HUES48 (cell line): ENCODE measurements around the gene FSTL1.

ENCODE experiments used
- H3K27ac ChIP-seq: one replicate; pipeline ENCODE4 v1.7.0; 2013; ENCODE audit warnings: low read depth, low read length, inconsistent platforms
- H3K27me3 ChIP-seq: 2 replicates; pipeline ENCODE4 v1.6.1; 2013; ENCODE audit warnings: mild to moderate bottlenecking, low read length; ENCODE audit not compliant: control insufficient read depth, insufficient read depth
- H3K36me3 ChIP-seq: 2 replicates; pipeline ENCODE4 v1.6.1; 2013; ENCODE audit warnings: low read length; ENCODE audit not compliant: control insufficient read depth, insufficient read depth
- H3K4me1 ChIP-seq: 2 replicates; pipeline ENCODE4 v1.6.1; 2013; ENCODE audit warnings: mild to moderate bottlenecking, low read length; ENCODE audit not compliant: control insufficient read depth, insufficient read depth
- H3K4me3 ChIP-seq: 2 replicates; pipeline ENCODE4 v1.5.1; 2013; ENCODE audit warnings: mild to moderate bottlenecking, low read depth, low read length
- H3K9ac ChIP-seq: 2 replicates; pipeline ENCODE4 v1.6.1; 2013; ENCODE audit warnings: mild to moderate bottlenecking, low read depth, low read length, moderate library complexity
- H3K9me3 ChIP-seq: 2 replicates; pipeline ENCODE4 v1.6.1; 2013; ENCODE audit warnings: low read length; ENCODE audit not compliant: control insufficient read depth, insufficient read depth

The FSTL1 gene

DNA sequence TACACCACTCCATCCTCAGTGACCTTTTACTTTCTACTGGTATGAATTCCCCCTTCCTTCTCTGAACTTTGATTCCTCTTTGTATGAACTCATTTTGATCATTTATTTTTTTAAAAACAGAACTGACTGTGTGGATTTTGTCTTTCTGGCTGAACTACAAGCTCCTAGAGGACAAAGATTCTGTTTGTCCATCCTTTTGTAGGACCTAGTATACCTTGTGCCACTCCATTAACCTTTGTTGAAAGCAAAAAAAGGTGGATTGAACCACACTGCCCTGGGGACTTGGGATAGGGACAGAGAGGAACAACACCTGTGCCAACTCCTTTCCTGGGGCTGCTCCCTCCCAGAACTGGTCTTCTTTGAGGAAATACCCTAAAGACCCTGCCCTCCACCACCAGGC, 23.6 kb downstream of the FSTL1 start:
- Histone ChIP-seq H3K4me1 (peaks cover 18% of the 10 kb centered on the region), H3K4me3 (no peak overlapping the region), H3K36me3 (peaks cover 65% of the 10 kb centered on the region), H3K9ac (no peak overlapping the region), H3K9me3 (no peaks in the 10 kb centered on the region), H3K27me3 (no peaks in the 10 kb centered on the region), H3K27ac (no peak overlapping the region)

- Histone ChIP-seq H3K4me3 (no peak overlapping the region), H3K4me1 (peaks cover 22% of the 10 kb centered on the region), H3K9ac (no peak overlapping the region), H3K27ac (no peak overlapping the region), H3K27me3 (no peaks in the 10 kb centered on the region), H3K9me3 (no peaks in the 10 kb centered on the region), H3K36me3 (peaks cover 63% of the 10 kb centered on the region)
Measured at GRCh38 chr3:120425572-120426250, 25.1 kb downstream of the FSTL1 start.

DNA sequence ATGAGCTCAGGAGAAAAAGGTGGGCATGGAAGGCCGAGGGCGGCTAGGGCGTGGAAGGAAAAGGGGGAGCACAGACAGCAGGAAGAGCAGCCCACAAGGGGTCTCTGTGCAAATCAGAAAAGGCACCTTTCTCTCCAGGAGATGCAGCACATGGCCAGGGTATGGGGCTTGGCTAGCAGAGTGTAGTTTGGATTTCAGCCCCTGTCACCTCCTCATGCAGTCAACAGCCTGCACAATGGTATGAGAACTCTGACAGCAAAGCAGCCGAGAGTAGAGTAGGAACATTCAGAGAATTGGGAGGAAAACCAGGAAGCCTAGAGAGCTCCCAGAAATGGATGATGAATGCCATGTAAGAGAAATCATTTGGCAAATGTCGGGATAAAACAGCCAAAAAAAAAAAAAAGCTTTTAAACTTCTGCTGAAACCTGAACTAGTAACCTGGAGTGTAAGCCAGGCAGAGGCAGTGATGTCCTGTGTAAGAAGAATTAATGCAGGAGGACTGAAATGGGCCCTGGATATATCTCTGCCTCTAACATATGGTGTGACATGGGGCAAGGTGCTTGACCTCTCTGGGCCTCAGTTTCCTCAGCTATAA, 25.7 kb downstream of the FSTL1 start:
- Histone ChIP-seq H3K9ac (no peak overlapping the region), H3K27me3 (no peaks in the 10 kb centered on the region), H3K9me3 (no peaks in the 10 kb centered on the region), H3K4me3 (no peak overlapping the region), H3K27ac (no peak overlapping the region), H3K4me1 (peaks cover 22% of the 10 kb centered on the region), H3K36me3 (peaks cover 57% of the 10 kb centered on the region)

- Histone ChIP-seq H3K9me3 (no peaks in the 10 kb centered on the region), H3K36me3 (peaks cover 51% of the 10 kb centered on the region), H3K27ac (no peak overlapping the region), H3K4me1 (peaks cover 18% of the 10 kb centered on the region), H3K4me3 (no peak overlapping the region), H3K9ac (no peak overlapping the region), H3K27me3 (no peaks in the 10 kb centered on the region)
Measured at GRCh38 chr3:120424506-120424905, 26.3 kb downstream of the FSTL1 start.

DNA sequence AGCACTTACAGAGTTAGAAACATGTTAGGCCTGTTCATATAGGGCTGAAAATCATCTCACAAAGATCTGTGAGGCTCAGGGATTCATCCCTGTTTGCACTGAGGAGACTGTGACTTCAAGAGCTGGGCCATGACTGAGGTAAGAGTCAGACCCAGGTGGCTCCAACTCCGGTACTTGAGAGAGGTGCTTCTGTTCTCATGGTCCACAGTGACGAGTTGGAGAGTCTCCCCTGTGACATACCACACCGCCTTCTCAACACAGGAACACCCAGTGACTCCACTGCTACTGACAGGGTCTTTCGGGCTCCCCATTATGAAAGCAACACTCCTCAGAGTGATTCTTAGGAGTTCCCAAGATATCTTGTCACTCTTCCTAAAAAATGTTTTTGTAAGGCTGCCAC, 27.4 kb downstream of the FSTL1 start:
- H3K27me3 ChIP-seq, result no peaks in the 10 kb centered on the region
- H3K4me1 ChIP-seq, result peaks cover 19% of the 10 kb centered on the region
- H3K9me3 ChIP-seq, result no peaks in the 10 kb centered on the region
- H3K9ac ChIP-seq, result no peak overlapping the region
- H3K4me3 ChIP-seq, result no peak overlapping the region
- no peak overlapping the region for H3K27ac ChIP-seq
- peaks cover 42% of the 10 kb centered on the region for H3K36me3 ChIP-seq

DNA sequence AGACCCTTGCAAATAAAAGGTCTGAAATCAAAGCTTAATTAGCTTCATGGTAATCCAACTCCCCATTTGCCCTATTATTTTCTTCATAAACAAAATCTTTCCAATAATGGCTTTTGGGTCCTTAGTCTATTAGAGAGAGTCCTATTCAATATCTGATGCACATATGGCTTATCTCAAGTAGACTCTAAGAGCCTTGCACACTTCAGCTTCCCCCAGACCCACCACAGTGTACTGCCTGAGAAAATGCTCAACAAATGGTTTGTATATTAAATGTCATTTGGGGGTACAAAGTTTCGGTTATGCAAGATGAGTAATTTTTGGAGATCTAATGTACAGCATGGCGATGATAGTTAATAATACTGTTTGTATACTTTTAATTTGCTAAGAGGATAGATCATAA, 28.9 kb downstream of the FSTL1 start:
- Histone ChIP-seq H3K27me3 (no peaks in the 10 kb centered on the region), H3K4me1 (peaks cover 31% of the 10 kb centered on the region), H3K27ac (peak overlapping the region; percentile 71)

GRCh38 chr3:120420928-120421551, 29.8 kb downstream of the FSTL1 start:
- Histone ChIP-seq H3K27ac (peak overlapping the region; percentile 71), H3K9ac (no peak overlapping the region), H3K36me3 (peaks cover 29% of the 10 kb centered on the region), H3K4me3 (no peak overlapping the region), H3K4me1 (peaks cover 33% of the 10 kb centered on the region), H3K27me3 (no peaks in the 10 kb centered on the region), H3K9me3 (no peaks in the 10 kb centered on the region)

More for the DNA sequence above, 28.9 kb downstream of the FSTL1 start:
- no peak overlapping the region for H3K4me3 ChIP-seq
- H3K36me3 ChIP-seq, result peaks cover 31% of the 10 kb centered on the region
- H3K9ac ChIP-seq, result no peak overlapping the region
- no peaks in the 10 kb centered on the region for H3K9me3 ChIP-seq

DNA sequence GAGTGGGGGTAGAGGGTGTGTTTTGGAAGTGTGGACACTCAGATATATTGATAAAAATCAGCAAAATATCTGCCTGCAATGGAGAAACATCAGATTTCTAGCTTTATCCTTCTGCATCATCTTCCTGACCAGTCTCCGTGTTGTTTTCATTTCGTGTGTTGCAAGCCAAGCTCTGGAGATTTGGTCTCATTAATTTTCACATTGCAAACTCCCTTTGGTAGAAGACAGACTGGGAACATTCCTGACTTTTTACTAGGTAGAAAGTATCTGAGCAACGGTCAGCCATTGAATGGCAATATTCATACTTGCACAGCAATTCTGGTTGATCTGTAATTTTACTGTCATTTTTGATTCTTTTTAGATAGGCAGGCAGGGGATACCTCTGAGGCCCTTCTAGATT, 30.4 kb downstream of the FSTL1 start:
- peaks cover 33% of the 10 kb centered on the region for H3K4me1 ChIP-seq
- no peak overlapping the region for H3K4me3 ChIP-seq
- H3K27me3 ChIP-seq, result no peaks in the 10 kb centered on the region
- peaks cover 32% of the 10 kb centered on the region for H3K36me3 ChIP-seq
- no peak overlapping the region for H3K9ac ChIP-seq
- H3K9me3 ChIP-seq, result 0 out of 2 replicates have a peak, but pooled peaks cover under 1% of the 10 kb centered on the region
- no peak overlapping the region for H3K27ac ChIP-seq

DNA sequence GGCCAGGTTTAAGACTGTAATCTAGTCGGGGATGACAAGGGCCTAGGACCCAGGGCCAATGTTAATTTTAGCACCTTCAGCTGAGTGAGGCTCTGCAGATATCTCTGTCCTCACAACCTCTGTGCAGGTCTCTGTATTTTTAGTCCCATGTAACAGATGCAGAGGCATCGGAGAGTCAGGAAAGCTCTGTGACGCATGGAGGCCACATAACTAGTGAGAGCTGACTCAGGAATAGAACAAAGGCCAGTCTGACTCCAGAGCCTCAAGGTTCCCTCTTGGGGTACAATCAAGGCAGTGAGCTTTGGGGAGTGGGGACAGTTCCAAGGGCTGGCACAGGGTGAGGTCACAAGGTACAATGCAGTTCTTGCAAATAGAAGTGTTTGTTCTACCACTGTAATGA, 31.0 kb downstream of the FSTL1 start:
- H3K9me3 ChIP-seq, result 0 out of 2 replicates have a peak, but pooled peaks cover 4% of the 10 kb centered on the region
- no peak overlapping the region for H3K4me3 ChIP-seq
- peaks cover 33% of the 10 kb centered on the region for H3K4me1 ChIP-seq
- no peak overlapping the region for H3K9ac ChIP-seq
- no peaks in the 10 kb centered on the region for H3K27me3 ChIP-seq
- peaks cover 32% of the 10 kb centered on the region for H3K36me3 ChIP-seq
- H3K27ac ChIP-seq, result no peak overlapping the region

DNA sequence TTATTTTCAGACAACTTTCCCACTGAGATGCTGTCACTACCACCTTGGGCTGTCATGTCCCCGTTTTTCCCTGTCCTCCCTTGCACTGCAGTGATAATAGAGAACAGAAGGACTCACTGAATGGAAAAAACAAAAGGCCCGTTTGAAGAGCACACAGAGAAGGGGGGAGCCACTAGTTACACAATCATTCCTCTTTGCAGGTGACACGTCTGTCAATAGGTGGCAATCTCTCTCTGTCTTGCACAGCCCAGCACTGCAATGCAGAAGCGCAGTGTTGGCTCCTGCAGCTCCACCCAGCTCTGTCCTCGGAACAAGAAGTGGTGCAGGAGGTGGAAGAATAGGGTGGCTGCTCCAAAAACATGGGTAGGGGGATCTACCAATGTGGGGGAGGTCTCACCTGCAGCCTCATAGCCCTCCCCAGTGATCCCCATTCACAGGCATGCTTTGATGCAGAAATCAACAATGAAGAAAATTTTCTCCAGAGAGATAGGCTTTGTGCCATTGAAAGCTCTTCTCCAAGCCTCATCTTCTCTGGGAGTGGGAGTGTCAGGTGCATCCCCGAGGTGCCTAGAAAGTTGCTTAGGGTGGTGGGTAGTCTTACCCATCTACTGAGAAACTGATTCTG, 31.8 kb downstream of the FSTL1 start:
- no peak overlapping the region; the same call in 1 of the 2 replicates for H3K9ac ChIP-seq
- no peaks in the 10 kb centered on the region for H3K27me3 ChIP-seq
- H3K4me1 ChIP-seq, result peaks cover 33% of the 10 kb centered on the region
- 0 out of 2 replicates have a peak, but pooled peaks cover 4% of the 10 kb centered on the region for H3K9me3 ChIP-seq
- peaks cover 28% of the 10 kb centered on the region for H3K36me3 ChIP-seq
- H3K4me3 ChIP-seq, result no peak overlapping the region
- peak overlapping the region; percentile 23 for H3K27ac ChIP-seq

DNA sequence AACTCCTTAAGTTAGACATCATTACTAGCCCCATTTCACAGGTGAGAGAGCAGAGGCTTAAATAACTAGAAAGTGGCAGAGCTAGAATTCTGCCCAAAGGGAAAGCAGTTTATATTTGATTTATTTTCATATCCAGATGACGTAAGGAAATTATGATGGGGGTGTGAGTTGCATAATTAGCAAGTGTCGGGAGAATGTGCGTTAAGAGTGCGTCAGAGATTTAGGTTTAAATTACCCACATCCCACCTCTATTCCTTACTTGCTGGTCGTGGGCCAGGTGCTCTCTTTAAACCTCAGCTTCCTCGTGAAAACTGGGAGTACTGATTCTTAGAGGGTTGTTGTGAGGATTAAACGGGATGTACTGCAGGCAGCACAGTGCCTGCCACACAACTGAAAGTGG, 32.3 kb downstream of the FSTL1 start:
- Histone ChIP-seq H3K36me3 (peaks cover 24% of the 10 kb centered on the region), H3K9ac (no peak overlapping the region; the same call in 1 of the 2 replicates), H3K27ac (peak overlapping the region; percentile 23), H3K4me3 (no peak overlapping the region), H3K9me3 (0 out of 2 replicates have a peak, but pooled peaks cover 4% of the 10 kb centered on the region), H3K27me3 (no peaks in the 10 kb centered on the region), H3K4me1 (peaks cover 33% of the 10 kb centered on the region)
